ENCODE data around the gene TIPARP.
"Not testable (repeated sequence)": the region's sequence is repeated elsewhere in the genome, so short reads cannot be mapped to it uniquely, and the experiment has no call there.

Gene TIPARP

GRCh38 chr3:156738251-156738650 lies 63.9 kb downstream of the TIPARP start:
- TF ChIP-seq CTCF (IDR thresholded peaks at IDR 0.05; ENCODE audit: control insufficient read depth, extremely low read depth, insufficient read depth) = no peak
- no peak for DNase-seq (ENCODE audit: low read depth)
- H3K4me3 ChIP-seq (ENCODE audit: low read depth, low read length) = no peak overlapping the region

GRCh38 chr3:156739976-156740375 lies 65.6 kb downstream of the TIPARP start:
- TF ChIP-seq CTCF (IDR thresholded peaks at IDR 0.05; ENCODE audit: control insufficient read depth, extremely low read depth, insufficient read depth) = no peak
- DNase-seq (ENCODE audit: low read depth) = no peak
- H3K4me3 ChIP-seq (ENCODE audit: low read depth, low read length) = no peak overlapping the region

- not testable (repeated sequence) for H3K4me3 ChIP-seq (ENCODE audit: low read depth, low read length); DNase-seq (ENCODE audit: low read depth)
Measured at GRCh38 chr3:156740581-156740980, 66.2 kb downstream of the TIPARP start.

- no peak overlapping the region for H3K4me3 ChIP-seq (ENCODE audit: low read depth, low read length)
- TF ChIP-seq CTCF (IDR thresholded peaks at IDR 0.05; ENCODE audit: control insufficient read depth, extremely low read depth, insufficient read depth) = no peak
- DNase-seq (ENCODE audit: low read depth) = no peak
Measured at GRCh38 chr3:156741935-156742334, 67.5 kb downstream of the TIPARP start.

GRCh38 chr3:156742401-156742800 lies 68.0 kb downstream of the TIPARP start:
- no peak for TF ChIP-seq CTCF (IDR thresholded peaks at IDR 0.05; ENCODE audit: control insufficient read depth, extremely low read depth, insufficient read depth)
- DNase-seq (ENCODE audit: low read depth) = no peak
- H3K4me3 ChIP-seq (ENCODE audit: low read depth, low read length) = no peak overlapping the region

- DNase-seq (ENCODE audit: low read depth) = no peak
- TF ChIP-seq CTCF (IDR thresholded peaks at IDR 0.05; ENCODE audit: control insufficient read depth, extremely low read depth, insufficient read depth) = no peak
- H3K4me3 ChIP-seq (ENCODE audit: low read depth, low read length) = no peak overlapping the region
Measured at GRCh38 chr3:156743859-156744258, 69.5 kb downstream of the TIPARP start.

- no peak for DNase-seq (ENCODE audit: low read depth)
- H3K4me3 ChIP-seq (ENCODE audit: low read depth, low read length) = no peak overlapping the region
- TF ChIP-seq CTCF (IDR thresholded peaks at IDR 0.05; ENCODE audit: control insufficient read depth, extremely low read depth, insufficient read depth) = no peak
Measured at GRCh38 chr3:156744631-156745030, 70.2 kb downstream of the TIPARP start.

- H3K4me3 ChIP-seq (ENCODE audit: low read depth, low read length) = no peak overlapping the region
- DNase-seq (ENCODE audit: low read depth) = no peak
Measured at GRCh38 chr3:156745766-156746165, 71.4 kb downstream of the TIPARP start.

More at GRCh38 chr3:156745766-156746165, 71.4 kb downstream of the TIPARP start:
- no peak for TF ChIP-seq CTCF (IDR thresholded peaks at IDR 0.05; ENCODE audit: control insufficient read depth, extremely low read depth, insufficient read depth)

Data from LNCaP clone FGC (cell line).